Gastrocnemius medialis (tissue), 4 donors: ENCODE data around the gene STK35.

Experiments used
- POLR2A ChIP-seq, 2 donors: fragments of 450-650 bp; IDR thresholded peaks; one replicate each; pipeline ENCODE4 v1.6.1; 2017; ENCODE audit warnings: antibody characterized with exemption in 2 of 2, mild to moderate bottlenecking in 2 of 2, moderate library complexity in 2 of 2
- TF ChIP-seq, protein P1 (sequence below), 5 experiments: fragments of 450-650 bp in 3 of 5; fragments of 200-600 bp in 2 of 5; sonication (generic) in 2 of 5; IDR thresholded peaks in 4 of 5; conservative IDR thresholded peaks in 1 of 5; 1 replicate in 4 of 5; 2 replicates in 1 of 5; pipeline ENCODE4 v1.5.1; 2016 to 2019; ENCODE audit warnings: antibody characterized with exemption in 5 of 5, mild to moderate bottlenecking in 3 of 5, moderate library complexity in 3 of 5

DNA sequence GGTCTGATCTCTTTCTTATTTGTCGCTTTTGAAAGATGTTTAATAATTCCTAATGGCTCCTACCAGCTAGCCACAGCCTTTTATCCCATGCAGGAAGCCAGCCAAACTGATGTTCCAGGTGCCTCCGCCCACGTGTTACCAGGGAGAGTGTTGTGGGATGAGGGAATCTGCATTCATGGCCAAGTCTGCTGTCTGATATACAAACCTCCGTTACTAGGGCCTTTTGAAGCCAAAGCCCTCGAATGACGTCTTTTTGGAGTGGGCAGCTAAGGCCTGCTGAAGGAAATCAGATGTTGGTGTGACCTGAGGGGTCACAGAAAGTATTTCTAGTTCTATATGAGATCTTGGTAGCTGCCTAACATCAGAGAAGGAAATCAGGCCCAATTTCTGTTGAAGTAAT is 21.3 kb downstream of the STK35 start:
- TF ChIP-seq, protein P1, sequence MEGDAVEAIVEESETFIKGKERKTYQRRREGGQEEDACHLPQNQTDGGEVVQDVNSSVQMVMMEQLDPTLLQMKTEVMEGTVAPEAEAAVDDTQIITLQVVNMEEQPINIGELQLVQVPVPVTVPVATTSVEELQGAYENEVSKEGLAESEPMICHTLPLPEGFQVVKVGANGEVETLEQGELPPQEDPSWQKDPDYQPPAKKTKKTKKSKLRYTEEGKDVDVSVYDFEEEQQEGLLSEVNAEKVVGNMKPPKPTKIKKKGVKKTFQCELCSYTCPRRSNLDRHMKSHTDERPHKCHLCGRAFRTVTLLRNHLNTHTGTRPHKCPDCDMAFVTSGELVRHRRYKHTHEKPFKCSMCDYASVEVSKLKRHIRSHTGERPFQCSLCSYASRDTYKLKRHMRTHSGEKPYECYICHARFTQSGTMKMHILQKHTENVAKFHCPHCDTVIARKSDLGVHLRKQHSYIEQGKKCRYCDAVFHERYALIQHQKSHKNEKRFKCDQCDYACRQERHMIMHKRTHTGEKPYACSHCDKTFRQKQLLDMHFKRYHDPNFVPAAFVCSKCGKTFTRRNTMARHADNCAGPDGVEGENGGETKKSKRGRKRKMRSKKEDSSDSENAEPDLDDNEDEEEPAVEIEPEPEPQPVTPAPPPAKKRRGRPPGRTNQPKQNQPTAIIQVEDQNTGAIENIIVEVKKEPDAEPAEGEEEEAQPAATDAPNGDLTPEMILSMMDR (IDR thresholded peaks at IDR 0.05 in 4 of 5, conservative IDR thresholded peaks at IDR 0.05 in 1 of 5), result no peak
- no peak for TF ChIP-seq POLR2A (IDR thresholded peaks at IDR 0.05)
